ENCODE results near the gene MINDY4B.

MINDY4B gene

GRCh38 chr3:150920236-150920635 lies 15.0 kb upstream of the MINDY4B start:
- H3K4me2 ChIP-seq (ENCODE audit: low read length), result no peak overlapping the region
- no peaks in the 10 kb centered on the region for H3K4me1 ChIP-seq (ENCODE audit: control insufficient read depth, low read length)
- no peak overlapping the region for H3K4me3 ChIP-seq (ENCODE audit: low read length)
- H3K79me2 ChIP-seq (ENCODE audit: control insufficient read depth, low read length), result no peaks in the 10 kb centered on the region
- H3K9me3 ChIP-seq (ENCODE audit: control insufficient read depth, insufficient read depth, low read length), result no peaks in the 10 kb centered on the region
- no peaks in the 10 kb centered on the region for H3F3A ChIP-seq (ENCODE audit: control insufficient read depth, insufficient read depth)
- no peaks in the 10 kb centered on the region for H4K20me1 ChIP-seq (ENCODE audit: control insufficient read depth, insufficient read depth, low read depth, low read length)
- no peak overlapping the region for H3K27ac ChIP-seq (ENCODE audit: low read depth, low read length)
- no peaks in the 10 kb centered on the region for H3K9me2 ChIP-seq (replicated peaks; ENCODE audit: control insufficient read depth, low read length)
- H3K36me3 ChIP-seq (ENCODE audit: control insufficient read depth, low read length), result no peaks in the 10 kb centered on the region
- H3K27me3 ChIP-seq (ENCODE audit: control insufficient read depth, low read length), result no peaks in the 10 kb centered on the region
- TF ChIP-seq EZH2phosphoT487 (IDR thresholded peaks at IDR 0.05; ENCODE audit: borderline replicate concordance, low read length), result no peak

- no peak overlapping the region for H3K4me2 ChIP-seq (ENCODE audit: low read length)
- H3K27me3 ChIP-seq (ENCODE audit: control insufficient read depth, low read length), result peaks cover under 1% of the 10 kb centered on the region
- no peaks in the 10 kb centered on the region for H3K36me3 ChIP-seq (ENCODE audit: control insufficient read depth, low read length)
- H3K79me2 ChIP-seq (ENCODE audit: control insufficient read depth, low read length), result no peaks in the 10 kb centered on the region
- H3K9me3 ChIP-seq (ENCODE audit: control insufficient read depth, insufficient read depth, low read length), result no peaks in the 10 kb centered on the region
- no peak overlapping the region for H3K4me3 ChIP-seq (ENCODE audit: low read length)
- no peaks in the 10 kb centered on the region for H3F3A ChIP-seq (ENCODE audit: control insufficient read depth, insufficient read depth)
- TF ChIP-seq EZH2phosphoT487 (IDR thresholded peaks at IDR 0.05; ENCODE audit: borderline replicate concordance, low read length) (no peak), CTCF (IDR thresholded peaks at IDR 0.05; ENCODE audit: low read depth, low read length, poor library complexity, severe bottlenecking) (no peak)
- H3K4me1 ChIP-seq (ENCODE audit: control insufficient read depth, low read length), result no peaks in the 10 kb centered on the region
- H3K27ac ChIP-seq (ENCODE audit: low read depth, low read length), result no peak overlapping the region
- no peaks in the 10 kb centered on the region for H3K9me2 ChIP-seq (replicated peaks; ENCODE audit: control insufficient read depth, low read length)
- H4K20me1 ChIP-seq (ENCODE audit: control insufficient read depth, insufficient read depth, low read depth, low read length), result no peaks in the 10 kb centered on the region
These were observed 12.7 kb upstream of the MINDY4B start for GRCh38 chr3:150917951-150918350.

GRCh38 chr3:150913133-150913922 lies 8.1 kb upstream of the MINDY4B start:
- Histone ChIP-seq H3K4me2 (ENCODE audit: low read length) (no peak overlapping the region), H3K27ac (ENCODE audit: low read depth, low read length) (no peak overlapping the region), H3K9me3 (ENCODE audit: control insufficient read depth, insufficient read depth, low read length) (no peaks in the 10 kb centered on the region), H3F3A (ENCODE audit: control insufficient read depth, insufficient read depth) (no peaks in the 10 kb centered on the region), H3K4me3 (ENCODE audit: low read length) (no peak overlapping the region), H3K79me2 (ENCODE audit: control insufficient read depth, low read length) (no peaks in the 10 kb centered on the region), H4K20me1 (ENCODE audit: control insufficient read depth, insufficient read depth, low read depth, low read length) (no peaks in the 10 kb centered on the region), H3K27me3 (ENCODE audit: control insufficient read depth, low read length) (peaks cover 21% of the 10 kb centered on the region), H3K36me3 (ENCODE audit: control insufficient read depth, low read length) (no peaks in the 10 kb centered on the region), H3K9me2 (replicated peaks; ENCODE audit: control insufficient read depth, low read length) (no peaks in the 10 kb centered on the region), H3K4me1 (ENCODE audit: control insufficient read depth, low read length) (no peaks in the 10 kb centered on the region)
- TF ChIP-seq CTCF (IDR thresholded peaks at IDR 0.05; ENCODE audit: low read depth, low read length, poor library complexity, severe bottlenecking), result no peak
- TF ChIP-seq EZH2phosphoT487 (IDR thresholded peaks at IDR 0.05; ENCODE audit: borderline replicate concordance, low read length), result no peak

- Histone ChIP-seq H3K36me3 (ENCODE audit: control insufficient read depth, low read length) (no peaks in the 10 kb centered on the region), H3F3A (ENCODE audit: control insufficient read depth, insufficient read depth) (no peaks in the 10 kb centered on the region), H3K27me3 (ENCODE audit: control insufficient read depth, low read length) (peaks cover 25% of the 10 kb centered on the region)
These were observed 7.3 kb upstream of the MINDY4B start for GRCh38 chr3:150912501-150912900.

More at GRCh38 chr3:150912501-150912900, 7.3 kb upstream of the MINDY4B start:
- H3K27ac ChIP-seq (ENCODE audit: low read depth, low read length), result no peak overlapping the region
- H3K79me2 ChIP-seq (ENCODE audit: control insufficient read depth, low read length), result no peaks in the 10 kb centered on the region
- H4K20me1 ChIP-seq (ENCODE audit: control insufficient read depth, insufficient read depth, low read depth, low read length), result no peaks in the 10 kb centered on the region
- H3K4me1 ChIP-seq (ENCODE audit: control insufficient read depth, low read length), result no peaks in the 10 kb centered on the region
- TF ChIP-seq CTCF (IDR thresholded peaks at IDR 0.05; ENCODE audit: low read depth, low read length, poor library complexity, severe bottlenecking), result no peak
- TF ChIP-seq EZH2phosphoT487 (IDR thresholded peaks at IDR 0.05; ENCODE audit: borderline replicate concordance, low read length), result no peak
- no peak overlapping the region for H3K4me2 ChIP-seq (ENCODE audit: low read length)
- H3K4me3 ChIP-seq (ENCODE audit: low read length), result no peak overlapping the region
- H3K9me2 ChIP-seq (replicated peaks; ENCODE audit: control insufficient read depth, low read length), result no peaks in the 10 kb centered on the region
- no peaks in the 10 kb centered on the region for H3K9me3 ChIP-seq (ENCODE audit: control insufficient read depth, insufficient read depth, low read length)
